ENCODE results near the gene KDM2B. TPM values are rescaled to one million over a fixed set of nuclear protein-coding genes. Genes with fewer than 3 reads are reported as not detected.

The KDM2B gene
- total and polyA plus RNA-seq, 2 donors (not counting 1 experiment from before 2014, with no cell fraction given) = 108 to 126 TPM

DNA sequence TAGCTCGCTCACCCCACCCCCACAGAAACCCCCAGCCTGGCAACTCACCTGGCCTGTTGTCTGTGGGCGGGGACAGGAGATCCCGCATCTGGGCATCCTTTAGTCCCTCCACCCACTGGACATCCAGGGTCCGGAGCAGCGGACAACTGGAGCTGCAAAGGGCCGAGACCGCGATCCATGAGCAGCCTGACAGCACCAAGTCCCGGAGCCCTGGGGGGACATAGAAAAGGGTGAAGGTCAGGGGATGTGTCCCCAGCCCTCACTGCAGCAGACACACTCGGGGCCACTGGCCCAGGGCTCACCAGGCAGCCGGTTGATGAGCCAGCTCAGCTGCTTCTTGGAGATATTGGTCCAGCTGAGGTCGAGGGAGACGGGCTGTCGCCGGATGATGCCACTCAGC, 140.1 kb downstream of the KDM2B start:
- intact Hi-C loops (cut with micrococcal nuclease) = no loop called here
- Histone ChIP-seq H3K4me1 (ENCODE audit: control insufficient read depth in 2 of 2, insufficient read depth in 2 of 2, low read length in 2 of 2) (no peaks in the 10 kb centered on the region), H3K9me3 (ENCODE audit: control extremely low read depth in 1 of 3, control insufficient read depth in 2 of 3, insufficient read depth in 1 of 3, low read length in 2 of 3) (no peaks in the 10 kb centered on the region), H3K27ac (ENCODE audit: low read length in 2 of 2) (no peak overlapping the region), H3K9ac (ENCODE audit: low read length) (no peak overlapping the region), H2AFZ (ENCODE audit: insufficient read depth, low read depth, low read length, poor library complexity, severe bottlenecking) (no peak overlapping the region), H3K4me3 (ENCODE audit: control extremely low read depth in 1 of 5, extremely low read depth in 1 of 5, insufficient read depth in 1 of 5, low read depth in 2 of 5, low read length in 4 of 5) (no peak overlapping the region), H3K4me2 (replicated peaks; ENCODE audit: low read depth, low read length, poor library complexity, severe bottlenecking) (no peak overlapping the region), H3K79me2 (ENCODE audit: control insufficient read depth, insufficient read depth, low read length) (peaks cover 63% of the 10 kb centered on the region), H3K27me3 (replicated peaks in 1 of 4; ENCODE audit: control extremely low read depth in 1 of 4, control insufficient read depth in 3 of 4, insufficient read depth in 4 of 4, low read length in 3 of 4) (no peaks in the 10 kb centered on the region), H4K20me1 (ENCODE audit: control insufficient read depth, insufficient read depth, low read length, poor library complexity, severe bottlenecking) (peaks cover 66% of the 10 kb centered on the region), H3K36me3 (replicated peaks in 1 of 2; ENCODE audit: control extremely low read depth in 1 of 2, control insufficient read depth in 1 of 2, extremely low read depth in 1 of 2, insufficient read depth in 2 of 2, low read length in 1 of 2) (peaks cover 12 to 92% of the 10 kb centered on the region in 2 experiments)
- CTCF ChIA-PET = interaction anchor here (1.2 to 7.7 kb wide), 2 partner anchors 10 to 106 kb away, joined by 3 to 115 read pairs; no protein-coding TSS in a partner anchor
- peaks cover 2% of the 10 kb centered on the region for H3K4me1 Mint-ChIP-seq
- POLR2A ChIA-PET = no interaction called here
- ATAC-seq (ENCODE audit: low read depth) (no peak), DNase-seq (no peak)
- TF ChIP-seq, protein P1, sequence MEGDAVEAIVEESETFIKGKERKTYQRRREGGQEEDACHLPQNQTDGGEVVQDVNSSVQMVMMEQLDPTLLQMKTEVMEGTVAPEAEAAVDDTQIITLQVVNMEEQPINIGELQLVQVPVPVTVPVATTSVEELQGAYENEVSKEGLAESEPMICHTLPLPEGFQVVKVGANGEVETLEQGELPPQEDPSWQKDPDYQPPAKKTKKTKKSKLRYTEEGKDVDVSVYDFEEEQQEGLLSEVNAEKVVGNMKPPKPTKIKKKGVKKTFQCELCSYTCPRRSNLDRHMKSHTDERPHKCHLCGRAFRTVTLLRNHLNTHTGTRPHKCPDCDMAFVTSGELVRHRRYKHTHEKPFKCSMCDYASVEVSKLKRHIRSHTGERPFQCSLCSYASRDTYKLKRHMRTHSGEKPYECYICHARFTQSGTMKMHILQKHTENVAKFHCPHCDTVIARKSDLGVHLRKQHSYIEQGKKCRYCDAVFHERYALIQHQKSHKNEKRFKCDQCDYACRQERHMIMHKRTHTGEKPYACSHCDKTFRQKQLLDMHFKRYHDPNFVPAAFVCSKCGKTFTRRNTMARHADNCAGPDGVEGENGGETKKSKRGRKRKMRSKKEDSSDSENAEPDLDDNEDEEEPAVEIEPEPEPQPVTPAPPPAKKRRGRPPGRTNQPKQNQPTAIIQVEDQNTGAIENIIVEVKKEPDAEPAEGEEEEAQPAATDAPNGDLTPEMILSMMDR (IDR thresholded peaks at IDR 0.05) = no peak
- no peak for TF ChIP-seq EZH2 (IDR thresholded peaks at IDR 0.05; ENCODE audit: borderline replicate concordance, insufficient read depth, low read depth, low read length, poor library complexity, severe bottlenecking)
- over 99% methylated on average over 13 of the region's 15 CpGs for WGBS (ENCODE audit: insufficient coverage)
- H3K27me3 Mint-ChIP-seq = no peaks in the 10 kb centered on the region
- no peak overlapping the region for H3K27ac Mint-ChIP-seq
- H3K4me3 Mint-ChIP-seq = no peak overlapping the region
- peaks cover 4% of the 10 kb centered on the region for H3K9me3 Mint-ChIP-seq (ENCODE audit: insufficient read depth)

DNA sequence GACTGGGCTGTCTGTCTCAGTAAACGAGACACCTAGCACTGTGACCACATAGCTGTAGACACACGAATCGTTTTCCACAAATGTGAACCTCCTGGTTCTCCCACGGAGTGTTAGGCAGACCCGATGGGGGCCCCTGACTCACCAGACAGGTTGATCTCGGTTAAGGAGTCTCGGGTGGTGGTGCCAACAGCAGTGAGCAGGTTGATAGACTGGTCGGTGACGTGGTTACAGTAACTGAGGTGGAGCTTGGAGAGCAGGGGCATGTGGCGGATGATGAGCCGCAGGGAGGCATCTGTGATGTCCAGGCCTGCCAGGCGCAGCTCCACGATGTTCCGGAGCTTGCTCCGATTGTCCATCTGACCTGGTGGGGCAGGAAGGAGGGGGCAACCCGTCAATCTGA, 141.1 kb downstream of the KDM2B start:
- Histone ChIP-seq H3K9me3 (ENCODE audit: control extremely low read depth in 1 of 3, control insufficient read depth in 2 of 3, insufficient read depth in 1 of 3, low read length in 2 of 3) (no peaks in the 10 kb centered on the region), H3K4me2 (replicated peaks; ENCODE audit: low read depth, low read length, poor library complexity, severe bottlenecking) (no peak overlapping the region), H3K27ac (ENCODE audit: low read length in 2 of 2) (no peak overlapping the region), H3K4me3 (ENCODE audit: control extremely low read depth in 1 of 5, extremely low read depth in 1 of 5, insufficient read depth in 1 of 5, low read depth in 2 of 5, low read length in 4 of 5) (no peak overlapping the region), H3K9ac (ENCODE audit: low read length) (no peak overlapping the region), H3K27me3 (replicated peaks in 1 of 4; ENCODE audit: control extremely low read depth in 1 of 4, control insufficient read depth in 3 of 4, insufficient read depth in 4 of 4, low read length in 3 of 4) (no peaks in the 10 kb centered on the region), H3K79me2 (ENCODE audit: control insufficient read depth, insufficient read depth, low read length) (peaks cover 61% of the 10 kb centered on the region), H4K20me1 (ENCODE audit: control insufficient read depth, insufficient read depth, low read length, poor library complexity, severe bottlenecking) (peaks cover 61% of the 10 kb centered on the region), H3K36me3 (replicated peaks in 1 of 2; ENCODE audit: control extremely low read depth in 1 of 2, control insufficient read depth in 1 of 2, extremely low read depth in 1 of 2, insufficient read depth in 2 of 2, low read length in 1 of 2) (peaks cover 12 to 92% of the 10 kb centered on the region in 2 experiments), H2AFZ (ENCODE audit: insufficient read depth, low read depth, low read length, poor library complexity, severe bottlenecking) (no peak overlapping the region), H3K4me1 (ENCODE audit: control insufficient read depth in 2 of 2, insufficient read depth in 2 of 2, low read length in 2 of 2) (no peaks in the 10 kb centered on the region)
- no peak overlapping the region for H3K27ac Mint-ChIP-seq
- no peak for DNase-seq
- intact Hi-C loops (cut with micrococcal nuclease) = no loop called here
- H3K4me1 Mint-ChIP-seq = peaks cover 2% of the 10 kb centered on the region
- ChIA-PET POLR2A (no interaction called here), CTCF (interaction anchor here (7.7 kb wide), 1 partner anchor 105 kb away, joined by 115 read pairs; no protein-coding TSS in a partner anchor)
- no peak for TF ChIP-seq EZH2 (IDR thresholded peaks at IDR 0.05; ENCODE audit: borderline replicate concordance, insufficient read depth, low read depth, low read length, poor library complexity, severe bottlenecking)
- TF ChIP-seq, protein P1 (IDR thresholded peaks at IDR 0.05) = no peak
- peaks cover 4% of the 10 kb centered on the region for H3K9me3 Mint-ChIP-seq (ENCODE audit: insufficient read depth)
- WGBS (ENCODE audit: insufficient coverage) = 97% methylated on average over 14 of the region's 16 CpGs
- ATAC-seq (ENCODE audit: low read depth) = no peak
- H3K4me3 Mint-ChIP-seq = no peak overlapping the region
- H3K27me3 Mint-ChIP-seq = no peaks in the 10 kb centered on the region
